ENCODE measurements around the gene GPR15LG. TPM values are rescaled to one million over a fixed set of nuclear protein-coding genes. Genes with fewer than 3 reads are reported as not detected.

GPR15LG gene
- total RNA-seq, 1 experiment from 2014 or later: not detected

GRCh38 chr10:84233940-84234339 lies 60.3 kb downstream of the GPR15LG start:
- ChIA-PET CTCF (no interaction called here), POLR2A (no interaction called here)
- no peak overlapping the region for H3K4me3 Mint-ChIP-seq (ENCODE audit: unreplicated experiment)
- Histone ChIP-seq H3K27me3 (replicated peaks; ENCODE audit: control insufficient read depth, insufficient read depth, low read length) (no peaks in the 10 kb centered on the region), H3K4me3 (ENCODE audit: low read depth, low read length) (no peak overlapping the region), H3K36me3 (ENCODE audit: control insufficient read depth, insufficient read depth, low read length) (no peaks in the 10 kb centered on the region), H3K9me3 (no peaks in the 10 kb centered on the region), H3K4me1 (no peaks in the 10 kb centered on the region)
- no peak overlapping the region for H3K27ac Mint-ChIP-seq (ENCODE audit: unreplicated experiment)
- H3K27me3 Mint-ChIP-seq (ENCODE audit: insufficient read depth, unreplicated experiment): peaks cover 11% of the 10 kb centered on the region
- no peaks in the 10 kb centered on the region for H3K36me3 Mint-ChIP-seq (ENCODE audit: insufficient read depth, unreplicated experiment)
- H3K4me1 Mint-ChIP-seq (ENCODE audit: low read depth, unreplicated experiment): no peaks in the 10 kb centered on the region
- intact Hi-C loops (cut with micrococcal nuclease; ENCODE audit: unreplicated experiment): no loop called here
- no TSS peak for BruUV-seq (replicated peaks)
- no peak for DNase-seq
- no peak for TF ChIP-seq CTCF (IDR thresholded peaks at IDR 0.05; ENCODE audit: insufficient read depth in 1 of 2, low read depth in 1 of 2, low read length in 1 of 2, severe bottlenecking in 1 of 2, unreplicated experiment in 1 of 2)
- no peaks in the 10 kb centered on the region for H3K9me3 Mint-ChIP-seq (ENCODE audit: unreplicated experiment)

GRCh38 chr10:84234479-84234878 lies 60.9 kb downstream of the GPR15LG start:
- Mint-ChIP-seq H3K9me3 (ENCODE audit: unreplicated experiment) (no peaks in the 10 kb centered on the region), H3K27ac (ENCODE audit: unreplicated experiment) (no peak overlapping the region), H3K36me3 (ENCODE audit: insufficient read depth, unreplicated experiment) (no peaks in the 10 kb centered on the region), H3K4me1 (ENCODE audit: low read depth, unreplicated experiment) (no peaks in the 10 kb centered on the region), H3K27me3 (ENCODE audit: insufficient read depth, unreplicated experiment) (peaks cover 9% of the 10 kb centered on the region), H3K4me3 (ENCODE audit: unreplicated experiment) (no peak overlapping the region)
- H3K4me3 ChIP-seq (ENCODE audit: low read depth, low read length): no peak overlapping the region
- POLR2A ChIA-PET: no interaction called here
- CTCF ChIA-PET: no interaction called here
- H3K36me3 ChIP-seq (ENCODE audit: control insufficient read depth, insufficient read depth, low read length): no peaks in the 10 kb centered on the region
- intact Hi-C loops (cut with micrococcal nuclease; ENCODE audit: unreplicated experiment): no loop called here
- H3K27me3 ChIP-seq (replicated peaks; ENCODE audit: control insufficient read depth, insufficient read depth, low read length): no peaks in the 10 kb centered on the region
- H3K9me3 ChIP-seq: no peaks in the 10 kb centered on the region
- no TSS peak for BruUV-seq (replicated peaks)
- TF ChIP-seq CTCF (IDR thresholded peaks at IDR 0.05; ENCODE audit: insufficient read depth in 1 of 2, low read depth in 1 of 2, low read length in 1 of 2, severe bottlenecking in 1 of 2, unreplicated experiment in 1 of 2): no peak
- no peaks in the 10 kb centered on the region for H3K4me1 ChIP-seq
- DNase-seq: no peak

Other genes with a start within 250 kb of the GPR15LG start
- 240 and 255 TPM in 2 replicates for gene GHITM, start 34.3 kb upstream of the GPR15LG start, total RNA-seq (2022)
- 0.21 TPM in 1 of 2 replicates, not detected in the other for gene CDHR1, start 20.7 kb downstream of the GPR15LG start, total RNA-seq (2022)
- not detected in 2 replicates for gene LRIT2, start 51.7 kb downstream of the GPR15LG start, total RNA-seq (2022)
- not detected in 2 replicates for gene LRIT1, start 67.7 kb downstream of the GPR15LG start, total RNA-seq (2022)
- not detected in 2 replicates for gene RGR, start 71.3 kb downstream of the GPR15LG start, total RNA-seq (2022)
- gene CCSER2, start 154.8 kb downstream of the GPR15LG start, total RNA-seq (2022): 23.1 and 28.3 TPM in 2 replicates